ENCODE data around the gene A2M. TPM values are rescaled to one million over a fixed set of nuclear protein-coding genes. Genes with fewer than 3 reads are reported as not detected.

Gene A2M
- total RNA-seq, 1 experiment from 2014 or later = 1.9 TPM

DNA sequence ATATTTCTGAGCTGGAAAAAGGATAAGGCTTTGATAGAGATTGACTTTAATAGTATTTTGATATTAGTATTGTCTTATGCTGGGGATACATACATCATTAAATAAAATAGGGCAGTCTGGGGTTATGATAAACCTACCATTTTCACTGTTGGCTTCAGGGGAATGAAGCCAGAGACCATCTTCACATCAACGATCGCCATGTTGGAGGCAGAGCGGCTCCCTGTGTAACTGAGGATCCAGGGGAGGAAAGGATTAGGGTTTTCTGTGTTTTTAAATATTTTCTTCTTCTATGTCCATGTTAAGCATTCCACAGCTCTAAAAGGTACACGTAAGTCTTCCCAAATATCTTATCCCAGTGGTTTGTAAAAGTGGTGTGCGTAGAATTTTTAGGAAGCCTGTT is 45.4 kb downstream of the A2M start:
- Mint-ChIP-seq H3K9me3 (no peaks in the 10 kb centered on the region), H3K27ac (no peak overlapping the region), H3K4me1 (peaks cover 8% of the 10 kb centered on the region), H3K36me3 (no peaks in the 10 kb centered on the region), H3K4me3 (no peak overlapping the region), H3K27me3 (ENCODE audit: low read depth) (peaks cover 3% of the 10 kb centered on the region)
- ChIA-PET CTCF (no interaction called here), POLR2A (no interaction called here)
- DNase-seq (ENCODE audit: low spot score) (no peak), ATAC-seq (no peak)
- TF ChIP-seq ESRRA (CRISPR knock-in tag; IDR thresholded peaks at IDR 0.05; ENCODE audit: borderline replicate concordance) = no peak
- TF ChIP-seq NR3C1 (CRISPR knock-in tag; conservative IDR thresholded peaks at IDR 0.05; ENCODE audit: low read depth) = no peak
- no peak for TF ChIP-seq NFE2L1 (CRISPR knock-in tag; IDR thresholded peaks at IDR 0.05)
- TF ChIP-seq, protein P1, sequence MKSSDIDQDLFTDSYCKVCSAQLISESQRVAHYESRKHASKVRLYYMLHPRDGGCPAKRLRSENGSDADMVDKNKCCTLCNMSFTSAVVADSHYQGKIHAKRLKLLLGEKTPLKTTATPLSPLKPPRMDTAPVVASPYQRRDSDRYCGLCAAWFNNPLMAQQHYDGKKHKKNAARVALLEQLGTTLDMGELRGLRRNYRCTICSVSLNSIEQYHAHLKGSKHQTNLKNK (CRISPR knock-in tag; IDR thresholded peaks at IDR 0.05) = no peak
- no peak for TF ChIP-seq KAT7 (CRISPR knock-in tag; IDR thresholded peaks at IDR 0.05; ENCODE audit: borderline replicate concordance)
- no peak for TF ChIP-seq JUN (CRISPR knock-in tag; IDR thresholded peaks at IDR 0.05)
- TF ChIP-seq, protein P2, sequence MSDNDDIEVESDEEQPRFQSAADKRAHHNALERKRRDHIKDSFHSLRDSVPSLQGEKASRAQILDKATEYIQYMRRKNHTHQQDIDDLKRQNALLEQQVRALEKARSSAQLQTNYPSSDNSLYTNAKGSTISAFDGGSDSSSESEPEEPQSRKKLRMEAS (CRISPR knock-in tag; IDR thresholded peaks at IDR 0.05) = no peak
- TF ChIP-seq, protein P3, sequence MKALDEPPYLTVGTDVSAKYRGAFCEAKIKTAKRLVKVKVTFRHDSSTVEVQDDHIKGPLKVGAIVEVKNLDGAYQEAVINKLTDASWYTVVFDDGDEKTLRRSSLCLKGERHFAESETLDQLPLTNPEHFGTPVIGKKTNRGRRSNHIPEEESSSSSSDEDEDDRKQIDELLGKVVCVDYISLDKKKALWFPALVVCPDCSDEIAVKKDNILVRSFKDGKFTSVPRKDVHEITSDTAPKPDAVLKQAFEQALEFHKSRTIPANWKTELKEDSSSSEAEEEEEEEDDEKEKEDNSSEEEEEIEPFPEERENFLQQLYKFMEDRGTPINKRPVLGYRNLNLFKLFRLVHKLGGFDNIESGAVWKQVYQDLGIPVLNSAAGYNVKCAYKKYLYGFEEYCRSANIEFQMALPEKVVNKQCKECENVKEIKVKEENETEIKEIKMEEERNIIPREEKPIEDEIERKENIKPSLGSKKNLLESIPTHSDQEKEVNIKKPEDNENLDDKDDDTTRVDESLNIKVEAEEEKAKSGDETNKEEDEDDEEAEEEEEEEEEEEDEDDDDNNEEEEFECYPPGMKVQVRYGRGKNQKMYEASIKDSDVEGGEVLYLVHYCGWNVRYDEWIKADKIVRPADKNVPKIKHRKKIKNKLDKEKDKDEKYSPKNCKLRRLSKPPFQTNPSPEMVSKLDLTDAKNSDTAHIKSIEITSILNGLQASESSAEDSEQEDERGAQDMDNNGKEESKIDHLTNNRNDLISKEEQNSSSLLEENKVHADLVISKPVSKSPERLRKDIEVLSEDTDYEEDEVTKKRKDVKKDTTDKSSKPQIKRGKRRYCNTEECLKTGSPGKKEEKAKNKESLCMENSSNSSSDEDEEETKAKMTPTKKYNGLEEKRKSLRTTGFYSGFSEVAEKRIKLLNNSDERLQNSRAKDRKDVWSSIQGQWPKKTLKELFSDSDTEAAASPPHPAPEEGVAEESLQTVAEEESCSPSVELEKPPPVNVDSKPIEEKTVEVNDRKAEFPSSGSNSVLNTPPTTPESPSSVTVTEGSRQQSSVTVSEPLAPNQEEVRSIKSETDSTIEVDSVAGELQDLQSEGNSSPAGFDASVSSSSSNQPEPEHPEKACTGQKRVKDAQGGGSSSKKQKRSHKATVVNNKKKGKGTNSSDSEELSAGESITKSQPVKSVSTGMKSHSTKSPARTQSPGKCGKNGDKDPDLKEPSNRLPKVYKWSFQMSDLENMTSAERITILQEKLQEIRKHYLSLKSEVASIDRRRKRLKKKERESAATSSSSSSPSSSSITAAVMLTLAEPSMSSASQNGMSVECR (CRISPR knock-in tag; IDR thresholded peaks at IDR 0.05; ENCODE audit: borderline replicate concordance) = no peak
- TF ChIP-seq HMGXB4 (CRISPR knock-in tag; IDR thresholded peaks at IDR 0.05) = no peak
- TF ChIP-seq CREM (CRISPR knock-in tag; IDR thresholded peaks at IDR 0.05) = no peak
- no peak for TF ChIP-seq MXD4 (CRISPR knock-in tag; IDR thresholded peaks at IDR 0.05; ENCODE audit: borderline replicate concordance)

DNA sequence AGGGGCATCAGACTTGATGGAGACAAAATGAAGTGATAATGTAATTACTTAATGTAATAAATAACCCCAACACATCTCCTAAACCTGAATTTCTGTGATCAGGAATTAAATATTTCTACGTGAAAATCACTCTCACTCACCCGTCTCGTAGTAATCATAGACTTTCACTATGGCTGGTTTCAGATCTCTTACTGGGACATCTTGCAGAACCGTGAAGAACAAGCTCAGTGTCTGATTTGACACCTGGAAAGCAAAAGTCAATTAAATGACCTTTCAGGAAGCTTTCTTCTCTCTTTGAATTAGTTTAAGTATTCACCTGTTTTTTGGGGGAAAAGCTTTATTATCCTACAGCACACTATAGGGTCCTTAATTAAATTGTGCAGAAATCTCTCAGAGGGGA is 47.1 kb downstream of the A2M start:
- ChIA-PET CTCF (no interaction called here), POLR2A (no interaction called here)
- H3K4me3 Mint-ChIP-seq = no peak overlapping the region
- peaks cover 3% of the 10 kb centered on the region for H3K27me3 Mint-ChIP-seq (ENCODE audit: low read depth)
- DNase-seq (ENCODE audit: low spot score) = no peak
- no peak for ATAC-seq
- TF ChIP-seq ZNF671 (CRISPR knock-in tag; IDR thresholded peaks at IDR 0.05) (no peak), SMAD3 (CRISPR knock-in tag; IDR thresholded peaks at IDR 0.05; ENCODE audit: borderline replicate concordance) (no peak), SOX15 (CRISPR knock-in tag; IDR thresholded peaks at IDR 0.05) (no peak), NFE2L1 (CRISPR knock-in tag; IDR thresholded peaks at IDR 0.05) (no peak), FOXP1 (CRISPR knock-in tag; IDR thresholded peaks at IDR 0.05; ENCODE audit: borderline replicate concordance) (no peak), SMAD4 (CRISPR knock-in tag; IDR thresholded peaks at IDR 0.05) (no peak), KAT7 (CRISPR knock-in tag; IDR thresholded peaks at IDR 0.05; ENCODE audit: borderline replicate concordance) (no peak), JUN (CRISPR knock-in tag; IDR thresholded peaks at IDR 0.05) (no peak), ZNF512 (CRISPR knock-in tag; IDR thresholded peaks at IDR 0.05; ENCODE audit: borderline replicate concordance) (no peak), ZSCAN18 (CRISPR knock-in tag; IDR thresholded peaks at IDR 0.05) (no peak), CBFB (CRISPR knock-in tag; IDR thresholded peaks at IDR 0.05; ENCODE audit: low read depth) (no peak)
- TF ChIP-seq, protein P4, sequence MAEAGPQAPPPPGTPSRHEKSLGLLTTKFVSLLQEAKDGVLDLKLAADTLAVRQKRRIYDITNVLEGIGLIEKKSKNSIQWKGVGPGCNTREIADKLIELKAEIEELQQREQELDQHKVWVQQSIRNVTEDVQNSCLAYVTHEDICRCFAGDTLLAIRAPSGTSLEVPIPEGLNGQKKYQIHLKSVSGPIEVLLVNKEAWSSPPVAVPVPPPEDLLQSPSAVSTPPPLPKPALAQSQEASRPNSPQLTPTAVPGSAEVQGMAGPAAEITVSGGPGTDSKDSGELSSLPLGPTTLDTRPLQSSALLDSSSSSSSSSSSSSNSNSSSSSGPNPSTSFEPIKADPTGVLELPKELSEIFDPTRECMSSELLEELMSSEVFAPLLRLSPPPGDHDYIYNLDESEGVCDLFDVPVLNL (CRISPR knock-in tag; IDR thresholded peaks at IDR 0.05; ENCODE audit: borderline replicate concordance, low read depth) = no peak
- peaks cover 16% of the 10 kb centered on the region for H3K4me1 Mint-ChIP-seq
- no peaks in the 10 kb centered on the region for H3K9me3 Mint-ChIP-seq
- H3K36me3 Mint-ChIP-seq = no peaks in the 10 kb centered on the region
- H3K27ac Mint-ChIP-seq = no peak overlapping the region

All from WTC11 (cell line).